HG03039 (cell line): ENCODE data around the gene BBS2.
"Not testable (repeated sequence)": the region's sequence is repeated elsewhere in the genome, so short reads cannot be mapped to it uniquely, and the experiment has no call there.

Source experiments
- ATAC-seq: cut with Tn5 transposase; IDR thresholded peaks from one replicate; pipeline ENCODE4 v1.9.1; 2021; ENCODE audit warnings: mild to moderate bottlenecking, moderate library complexity; ENCODE audit not compliant: unreplicated experiment

Gene BBS2

DNA sequence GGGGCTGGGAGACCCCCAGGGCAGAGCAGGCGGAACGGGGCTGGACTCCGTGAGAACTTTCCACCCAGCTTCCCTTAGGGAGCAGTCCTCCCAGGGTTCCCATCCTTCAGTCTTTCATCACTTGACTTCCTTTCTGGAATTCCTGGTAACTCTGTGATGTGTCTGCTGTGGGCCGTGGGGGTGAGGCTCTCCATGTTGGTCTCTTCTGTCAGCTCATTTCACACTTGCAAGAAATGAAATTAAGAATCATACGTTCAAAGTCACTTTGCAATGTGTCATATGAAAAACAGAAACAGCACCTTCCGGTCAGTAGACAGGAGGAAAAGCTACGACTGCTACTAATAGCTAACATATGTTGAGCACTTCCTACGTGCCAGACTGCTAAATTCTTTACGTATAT lies 5.4 kb upstream of the BBS2 start:
- no peak for ATAC-seq

DNA sequence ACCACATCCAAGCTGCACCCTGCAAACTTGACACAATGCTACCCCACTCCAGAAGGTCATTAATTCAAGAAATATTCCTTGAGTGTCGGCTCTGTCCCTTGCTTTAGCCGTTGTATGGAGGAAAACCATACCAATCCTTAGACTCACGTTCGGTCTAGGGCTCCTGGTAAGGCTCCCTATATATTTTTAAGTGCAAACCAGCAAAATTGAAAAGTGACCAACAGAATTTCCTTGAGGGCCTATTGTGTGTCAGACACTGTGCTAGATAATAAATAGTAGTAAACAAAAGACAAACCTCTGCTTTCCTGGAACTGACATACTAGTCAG lies 390 bp upstream of the BBS2 start:
- no peak for ATAC-seq

GRCh38 chr16:56518425-56518824 lies 1.4 kb downstream of the BBS2 start:
- no peak for ATAC-seq

GRCh38 chr16:56517206-56517605 lies 2.6 kb downstream of the BBS2 start:
- ATAC-seq: no peak

DNA sequence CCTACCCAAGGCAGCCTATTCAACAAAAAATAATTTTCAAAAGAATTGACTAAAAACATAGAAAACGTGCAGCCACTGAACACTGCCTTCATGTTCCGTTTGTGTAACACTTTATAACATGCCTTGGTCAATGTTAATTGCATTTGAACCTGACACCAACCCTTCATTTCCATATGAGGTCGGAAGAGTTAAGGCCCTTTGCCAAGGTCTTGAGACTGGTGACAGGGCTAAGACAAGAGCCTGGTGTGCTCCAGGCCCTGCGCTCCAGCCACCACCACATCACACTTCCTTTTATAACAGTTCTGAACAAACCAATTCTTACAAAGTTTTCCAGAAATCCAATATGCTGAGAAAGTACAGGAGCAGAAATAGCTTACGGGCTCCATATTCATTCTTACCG lies 4.2 kb downstream of the BBS2 start:
- ATAC-seq: no peak

- ATAC-seq: no peak
Observed at GRCh38 chr16:56514845-56515244, 5.0 kb downstream of the BBS2 start.

GRCh38 chr16:56513972-56514371 lies 5.9 kb downstream of the BBS2 start:
- no peak for ATAC-seq

DNA sequence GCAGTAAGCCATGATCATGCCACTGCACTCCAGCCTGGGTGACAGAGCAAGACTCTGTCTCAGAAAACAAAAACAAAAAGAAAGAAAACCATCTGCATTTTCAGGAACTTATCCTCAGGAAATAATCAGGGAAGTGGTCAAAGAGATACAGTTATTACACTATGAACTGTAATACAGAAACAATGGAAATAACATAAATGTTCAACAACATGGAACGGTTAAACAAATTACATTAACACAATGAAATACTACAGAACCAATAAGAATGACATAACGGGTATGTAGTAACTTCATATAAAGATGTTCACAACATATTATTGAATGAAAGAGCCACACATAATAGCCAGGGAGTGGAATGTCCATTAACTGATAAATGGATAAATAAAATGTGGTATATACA lies 6.7 kb downstream of the BBS2 start:
- no peak for ATAC-seq

GRCh38 chr16:56512025-56512424 lies 7.8 kb downstream of the BBS2 start:
- no peak for ATAC-seq

DNA sequence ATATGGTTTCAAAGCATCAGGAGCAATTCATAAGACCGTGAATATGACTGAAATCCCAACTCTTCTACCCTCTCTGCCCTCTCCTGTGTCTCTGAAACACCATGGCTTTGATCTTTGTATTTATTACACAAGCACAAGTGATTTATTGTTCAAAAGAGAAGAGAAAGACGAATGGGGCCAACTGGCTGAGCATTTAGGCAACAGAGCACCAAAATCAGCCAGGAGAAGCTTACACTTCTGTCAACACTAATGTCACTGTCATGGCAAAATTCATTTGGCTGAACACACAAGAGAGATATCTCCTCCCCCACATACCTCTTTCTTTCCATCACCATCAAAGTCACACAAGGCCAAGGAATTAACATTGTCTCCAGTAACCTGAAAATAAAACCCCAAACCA lies 9.3 kb downstream of the BBS2 start:
- ATAC-seq: no peak

DNA sequence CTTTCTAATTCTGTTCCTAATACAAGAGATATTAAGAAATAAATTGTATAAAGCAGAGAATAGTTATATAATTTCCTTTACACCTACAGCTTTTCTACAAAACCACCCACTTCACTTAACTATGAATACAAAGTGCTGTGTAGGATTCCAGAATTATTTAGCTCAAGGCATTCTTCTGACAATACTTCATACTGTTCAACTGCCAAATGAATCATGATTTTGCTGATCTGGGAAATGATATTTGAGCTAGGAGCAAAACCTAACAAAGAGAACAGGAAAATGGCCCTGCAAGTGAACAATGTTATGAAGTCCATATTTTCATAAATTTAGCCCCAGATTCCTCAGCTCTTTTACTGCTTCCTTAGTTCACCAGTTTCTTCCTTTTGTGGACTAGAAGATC lies 12.9 kb downstream of the BBS2 start:
- no peak for ATAC-seq

DNA sequence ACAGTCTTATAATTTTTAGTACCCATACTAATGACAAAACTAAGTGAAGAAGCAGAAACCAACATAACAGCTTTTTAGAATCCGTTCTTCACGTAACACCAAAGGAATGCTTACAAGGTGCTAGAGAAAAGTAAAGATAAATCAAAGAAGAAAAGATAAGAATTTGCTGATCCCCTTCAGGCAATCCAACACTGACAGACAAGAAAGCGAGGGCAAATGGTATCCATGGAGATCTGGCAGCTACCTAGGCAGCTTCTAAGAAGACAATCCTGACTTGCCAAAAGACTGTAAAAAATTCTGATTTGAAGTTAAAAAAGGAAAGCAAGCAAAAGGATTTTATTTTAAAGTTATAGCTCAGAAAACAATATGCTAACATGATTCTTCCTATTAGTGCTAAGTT lies 14.6 kb downstream of the BBS2 start:
- no peak for ATAC-seq

GRCh38 chr16:56493815-56494214 lies 26.0 kb downstream of the BBS2 start:
- ATAC-seq: no peak

GRCh38 chr16:56493126-56493525 lies 26.7 kb downstream of the BBS2 start:
- no peak for ATAC-seq

DNA sequence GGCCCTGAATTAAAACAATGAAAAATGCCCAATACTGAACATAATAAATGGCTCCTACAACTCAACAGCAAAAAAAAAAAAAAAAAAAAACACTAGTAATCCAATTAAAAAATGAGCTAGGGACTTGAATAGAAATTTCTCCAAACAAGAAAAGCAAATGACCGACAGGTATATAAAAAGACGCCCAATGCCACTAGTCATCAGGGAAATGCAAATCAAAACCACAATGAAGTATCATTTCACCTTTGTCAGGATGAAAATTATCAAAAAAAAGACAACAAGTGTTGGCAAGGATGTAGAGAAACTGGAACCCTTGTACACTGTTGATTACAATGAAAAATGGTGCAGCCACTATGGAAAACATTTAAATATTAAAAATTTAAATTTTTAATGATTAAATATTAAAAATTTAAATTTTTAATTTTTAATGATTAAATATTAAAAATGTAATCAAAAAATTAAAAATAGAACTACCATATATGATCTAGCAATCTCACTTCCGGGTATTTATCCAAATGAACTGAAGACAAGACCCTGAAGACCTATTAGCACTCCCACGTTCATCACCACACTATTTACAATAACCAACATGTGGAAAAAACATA lies 28.1 kb downstream of the BBS2 start:
- no peak for ATAC-seq

- ATAC-seq: not testable (repeated sequence)
Observed at GRCh38 chr16:56488868-56489267, 31.0 kb downstream of the BBS2 start.

DNA sequence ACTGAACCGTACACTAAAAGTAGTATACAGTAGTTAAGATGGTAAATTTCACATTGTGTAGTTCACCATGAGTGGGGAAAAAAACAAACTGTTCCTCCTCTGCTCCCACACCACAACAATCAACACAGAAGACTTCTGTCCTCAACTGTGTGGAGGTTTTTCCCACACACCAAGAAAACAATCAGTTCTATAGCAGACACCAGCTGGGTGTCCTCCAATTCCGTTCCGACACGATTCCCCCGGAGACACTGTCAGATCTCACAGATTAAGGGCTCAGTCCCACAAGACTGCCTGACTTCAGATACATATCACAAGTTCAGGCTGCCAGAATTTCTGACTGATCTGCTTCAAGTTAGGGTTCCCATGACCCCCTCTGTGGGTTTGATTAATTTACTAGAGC lies 31.8 kb downstream of the BBS2 start:
- ATAC-seq: no peak

GRCh38 chr16:56483394-56483793 lies 36.4 kb downstream of the BBS2 start:
- no peak for ATAC-seq

DNA sequence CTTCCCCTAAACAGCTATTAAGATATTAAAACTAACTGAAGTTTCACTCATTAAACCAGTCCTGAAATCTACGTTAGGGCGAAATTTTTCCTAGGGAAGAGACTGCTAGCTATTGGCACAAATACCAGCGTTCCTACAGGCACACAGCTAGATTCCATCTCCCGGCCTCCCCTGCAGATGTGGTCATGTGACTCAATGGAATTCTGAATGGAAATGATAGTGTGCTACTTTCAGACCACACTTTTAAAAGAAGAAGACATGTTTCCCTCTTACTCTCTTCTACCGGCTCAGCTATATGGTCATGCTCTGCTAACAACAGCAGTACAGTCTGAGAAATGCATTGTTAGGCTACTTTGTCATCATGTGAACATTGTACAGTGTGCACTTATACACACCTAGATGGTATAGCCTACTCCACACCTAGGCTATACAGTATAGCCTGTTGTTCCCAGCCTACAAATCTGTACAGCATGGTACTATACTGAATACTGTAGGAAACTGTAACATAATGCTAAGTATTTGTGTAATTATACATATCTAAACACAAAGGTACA lies 37.1 kb downstream of the BBS2 start:
- ATAC-seq: no peak

DNA sequence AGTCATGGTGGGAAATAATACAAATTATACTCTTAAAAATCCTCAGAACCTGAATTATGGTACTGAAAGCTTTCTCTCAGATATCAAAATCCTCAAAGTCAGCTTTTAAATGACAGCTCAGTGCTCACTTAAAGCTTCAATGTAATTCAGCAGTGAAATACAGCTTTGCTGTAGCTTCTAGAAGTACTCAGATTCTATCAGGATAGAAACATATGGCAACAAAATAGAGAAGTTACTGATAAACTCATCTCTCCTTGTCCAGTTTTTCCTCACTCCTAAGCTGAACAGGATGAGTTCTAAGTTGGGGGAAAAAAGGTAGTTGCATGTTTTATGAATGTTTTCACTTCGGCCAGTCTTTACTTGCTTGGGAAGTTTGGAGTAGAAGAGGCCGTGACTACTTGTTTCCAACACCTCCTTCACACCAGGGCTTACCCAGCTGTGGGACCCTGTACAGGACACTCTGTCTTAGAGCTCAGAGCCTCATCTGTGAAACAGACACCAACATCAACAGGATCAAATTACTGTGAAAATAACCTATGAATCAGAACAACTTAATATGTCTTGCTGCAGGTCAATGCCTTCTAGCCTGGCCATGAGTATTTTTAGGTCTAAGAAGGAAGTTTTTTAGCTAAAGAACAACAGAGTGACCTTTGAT lies 38.2 kb downstream of the BBS2 start:
- no peak for ATAC-seq

DNA sequence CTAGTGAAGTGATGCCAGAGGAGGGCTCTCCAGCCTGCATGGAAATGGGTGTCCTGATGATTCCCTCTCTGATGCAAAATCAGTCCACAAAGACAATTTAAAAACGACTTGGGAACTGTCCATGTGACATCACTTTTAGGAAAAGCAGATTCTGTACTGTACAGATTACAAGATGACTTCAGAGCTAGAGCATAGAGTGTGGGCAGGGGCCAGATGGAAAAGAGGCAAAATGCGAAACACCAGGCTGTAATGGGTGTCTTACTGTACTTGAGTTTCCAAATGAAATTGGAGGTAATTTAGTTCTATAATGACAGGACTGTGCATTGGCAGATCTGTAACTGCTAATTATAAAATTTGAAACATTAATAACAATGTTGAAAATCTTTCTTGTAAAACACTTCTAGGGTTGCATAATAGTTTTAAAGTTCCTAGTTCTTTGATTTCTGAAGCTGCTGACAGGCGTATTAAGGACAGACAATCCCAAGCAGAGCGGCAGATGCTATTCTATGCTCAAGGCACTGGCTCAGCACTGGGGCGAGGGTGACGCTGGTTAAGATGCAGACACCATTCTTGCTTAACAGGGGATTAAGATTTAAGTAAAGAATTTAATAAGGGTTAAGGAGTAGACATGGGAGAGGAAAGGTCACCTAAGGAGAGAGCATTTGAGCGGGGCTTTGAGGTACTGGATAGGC lies 38.9 kb downstream of the BBS2 start:
- ATAC-seq: no peak

DNA sequence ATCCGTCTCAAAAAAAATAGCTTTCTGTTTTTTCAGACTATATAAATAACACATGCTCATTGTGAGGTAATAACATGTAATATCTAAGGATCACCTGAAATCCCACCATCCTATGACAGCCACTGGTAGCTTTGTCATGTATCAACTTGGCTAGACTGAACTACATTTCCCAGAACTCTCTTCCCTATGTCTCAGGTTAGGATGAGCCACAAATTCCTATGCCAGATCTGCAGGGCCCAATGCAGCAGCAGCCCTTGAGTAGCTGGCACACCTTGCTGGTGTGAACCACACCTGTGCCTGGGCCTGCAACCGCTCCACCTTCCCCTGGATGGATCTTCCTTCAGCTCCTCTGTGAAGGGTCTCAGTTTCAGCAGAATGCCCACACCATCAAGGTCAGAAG lies 40.4 kb downstream of the BBS2 start:
- ATAC-seq: no peak
